ENCODE measurements around the gene ARHGAP42. TPM values are rescaled to one million over a fixed set of nuclear protein-coding genes. Genes with fewer than 3 reads are reported as not detected.
A peak's percentile ranks its signal among the peaks of the same experiment; 100 is the strongest.

The ARHGAP42 gene
- total and polyA plus RNA-seq, 2 experiments from 2014 or later: 0.74 to 2.7 TPM

GRCh38 chr11:100831929-100832494 lies 144.9 kb downstream of the ARHGAP42 start:
- Histone ChIP-seq H2AFZ (no peak overlapping the region), H3K4me2 (ENCODE audit: unreplicated experiment) (no peak overlapping the region), H3K4me3 (no peak overlapping the region), H3K4me1 (ENCODE audit: insufficient read depth) (peaks cover 7% of the 10 kb centered on the region; the same call in 1 of the 2 replicates), H4K20me1 (ENCODE audit: insufficient read depth) (no peaks in the 10 kb centered on the region), H3K36me3 (ENCODE audit: low read depth) (no peaks in the 10 kb centered on the region), H3K9me3 (ENCODE audit: low read depth) (no peaks in the 10 kb centered on the region), H3K27me3 (replicated peaks; ENCODE audit: insufficient read depth) (no peaks in the 10 kb centered on the region), H3K79me2 (ENCODE audit: insufficient read depth) (no peaks in the 10 kb centered on the region), H3K9ac (no peak overlapping the region), H3K9me2 (ENCODE audit: insufficient read depth) (no peaks in the 10 kb centered on the region), H3K27ac (no peak overlapping the region), H3F3A (ENCODE audit: insufficient read depth) (0 out of 2 replicates have a peak, but pooled peaks cover 4% of the 10 kb centered on the region)
- TF ChIP-seq EZH2phosphoT487 (IDR thresholded peaks at IDR 0.05; ENCODE audit: insufficient read depth, low read depth) (no peak), EZH2 (IDR thresholded peaks at IDR 0.05; ENCODE audit: insufficient read depth, poor library complexity, severe bottlenecking) (no peak)
- WGBS, 2 experiments (ENCODE audit: low coverage in 1 of 2, low lambda C conversion rate in 2 of 2, missing lambda C conversion rate in 2 of 2): 31 to 34% methylated on average over 5 of the region's 5 CpGs
- in situ Hi-C loops (cut with MboI): no loop called here
- peak; percentile 26 for DNase-seq

- no peaks in the 10 kb centered on the region for H3K79me2 ChIP-seq (ENCODE audit: insufficient read depth)
- no peak overlapping the region for H3K4me3 ChIP-seq
- H3F3A ChIP-seq (ENCODE audit: insufficient read depth): 0 out of 2 replicates have a peak, but pooled peaks cover 4% of the 10 kb centered on the region
- in situ Hi-C loops (cut with MboI): no loop called here
- TF ChIP-seq EZH2 (IDR thresholded peaks at IDR 0.05; ENCODE audit: insufficient read depth, poor library complexity, severe bottlenecking): no peak
- no peaks in the 10 kb centered on the region for H3K9me3 ChIP-seq (ENCODE audit: low read depth)
- peaks cover 7% of the 10 kb centered on the region; the same call in 1 of the 2 replicates for H3K4me1 ChIP-seq (ENCODE audit: insufficient read depth)
- H2AFZ ChIP-seq: no peak overlapping the region
- H3K36me3 ChIP-seq (ENCODE audit: low read depth): no peaks in the 10 kb centered on the region
- no peak overlapping the region for H3K27ac ChIP-seq
- no peaks in the 10 kb centered on the region for H3K27me3 ChIP-seq (replicated peaks; ENCODE audit: insufficient read depth)
- H3K9ac ChIP-seq: no peak overlapping the region
- H4K20me1 ChIP-seq (ENCODE audit: insufficient read depth): no peaks in the 10 kb centered on the region
- no peak overlapping the region for H3K4me2 ChIP-seq (ENCODE audit: unreplicated experiment)
- WGBS, 2 experiments (ENCODE audit: low coverage in 1 of 2, low lambda C conversion rate in 2 of 2, missing lambda C conversion rate in 2 of 2): 89 to 96% methylated on average over 1 of the region's 1 CpG
- no peaks in the 10 kb centered on the region for H3K9me2 ChIP-seq (ENCODE audit: insufficient read depth)
- DNase-seq: no peak
Observed at GRCh38 chr11:100832829-100833228, 145.7 kb downstream of the ARHGAP42 start.

GRCh38 chr11:100833276-100833675 lies 146.2 kb downstream of the ARHGAP42 start:
- Histone ChIP-seq H3K9me3 (ENCODE audit: low read depth) (no peaks in the 10 kb centered on the region), H3K27me3 (replicated peaks; ENCODE audit: insufficient read depth) (no peaks in the 10 kb centered on the region), H3K4me3 (no peak overlapping the region), H3K4me2 (ENCODE audit: unreplicated experiment) (no peak overlapping the region), H3K4me1 (ENCODE audit: insufficient read depth) (peaks cover 7% of the 10 kb centered on the region; the same call in 1 of the 2 replicates), H3K9me2 (ENCODE audit: insufficient read depth) (no peaks in the 10 kb centered on the region), H2AFZ (no peak overlapping the region), H3F3A (ENCODE audit: insufficient read depth) (0 out of 2 replicates have a peak, but pooled peaks cover 4% of the 10 kb centered on the region), H3K36me3 (ENCODE audit: low read depth) (no peaks in the 10 kb centered on the region), H4K20me1 (ENCODE audit: insufficient read depth) (no peaks in the 10 kb centered on the region), H3K9ac (no peak overlapping the region), H3K27ac (no peak overlapping the region), H3K79me2 (ENCODE audit: insufficient read depth) (no peaks in the 10 kb centered on the region)
- peak; percentile 13 for DNase-seq
- no peak for TF ChIP-seq EZH2 (IDR thresholded peaks at IDR 0.05; ENCODE audit: insufficient read depth, poor library complexity, severe bottlenecking)
- TF ChIP-seq EZH2phosphoT487 (IDR thresholded peaks at IDR 0.05; ENCODE audit: insufficient read depth, low read depth): no peak
- in situ Hi-C loops (cut with MboI): no loop called here

GRCh38 chr11:100835854-100836253 lies 148.8 kb downstream of the ARHGAP42 start:
- H3K9ac ChIP-seq: no peak overlapping the region
- H3K27ac ChIP-seq: no peak overlapping the region
- H3K9me3 ChIP-seq (ENCODE audit: low read depth): no peaks in the 10 kb centered on the region
- 0 out of 2 replicates have a peak, but pooled peaks cover 4% of the 10 kb centered on the region for H3F3A ChIP-seq (ENCODE audit: insufficient read depth)
- H2AFZ ChIP-seq: no peak overlapping the region
- TF ChIP-seq EZH2phosphoT487 (IDR thresholded peaks at IDR 0.05; ENCODE audit: insufficient read depth, low read depth) (no peak), EZH2 (IDR thresholded peaks at IDR 0.05; ENCODE audit: insufficient read depth, poor library complexity, severe bottlenecking) (no peak)
- no peak overlapping the region for H3K4me3 ChIP-seq
- peaks cover 7% of the 10 kb centered on the region; the same call in 1 of the 2 replicates for H3K4me1 ChIP-seq (ENCODE audit: insufficient read depth)
- no peaks in the 10 kb centered on the region for H3K27me3 ChIP-seq (replicated peaks; ENCODE audit: insufficient read depth)
- in situ Hi-C loops (cut with MboI): no loop called here
- no peaks in the 10 kb centered on the region for H4K20me1 ChIP-seq (ENCODE audit: insufficient read depth)
- WGBS, 2 experiments (ENCODE audit: low coverage in 1 of 2, low lambda C conversion rate in 2 of 2, missing lambda C conversion rate in 2 of 2): 90 to 93% methylated on average over 1 of the region's 1 CpG
- H3K79me2 ChIP-seq (ENCODE audit: insufficient read depth): no peaks in the 10 kb centered on the region
- no peak for DNase-seq
- no peaks in the 10 kb centered on the region for H3K36me3 ChIP-seq (ENCODE audit: low read depth)
- no peak overlapping the region for H3K4me2 ChIP-seq (ENCODE audit: unreplicated experiment)
- 0 out of 2 replicates have a peak, but pooled peaks cover 6% of the 10 kb centered on the region for H3K9me2 ChIP-seq (ENCODE audit: insufficient read depth)
